HG03103 (cell line): ENCODE data around the gene CEP170B.
"Not testable (repeated sequence)": the region's sequence is repeated elsewhere in the genome, so short reads cannot be mapped to it uniquely, and the experiment has no call there.

Experiments
- ATAC-seq: cut with Tn5 transposase; IDR thresholded peaks from one replicate; pipeline ENCODE4 v1.9.1; 2021; ENCODE audit warnings: low read depth; ENCODE audit not compliant: unreplicated experiment

The CEP170B gene

DNA sequence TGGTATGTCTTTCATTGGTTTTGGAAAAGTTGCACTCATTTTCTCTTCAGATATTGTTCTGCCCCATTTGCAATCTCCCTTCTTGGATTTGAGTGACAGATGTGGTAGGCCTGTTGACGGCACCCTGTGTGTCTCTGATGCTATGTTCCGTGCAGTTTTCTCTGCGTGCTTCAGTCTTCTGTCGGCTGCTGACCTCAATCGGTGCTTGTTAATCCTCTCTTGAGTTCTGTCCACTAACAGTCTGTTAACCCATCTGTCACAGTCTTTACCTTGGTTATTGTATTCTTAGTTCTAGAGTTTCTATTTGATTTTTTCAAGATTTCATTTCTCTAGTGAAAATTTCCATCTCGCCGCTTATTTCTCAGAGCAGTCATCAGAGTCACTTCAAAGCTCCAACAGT is 38.9 kb downstream of the CEP170B start:
- ATAC-seq: no peak

DNA sequence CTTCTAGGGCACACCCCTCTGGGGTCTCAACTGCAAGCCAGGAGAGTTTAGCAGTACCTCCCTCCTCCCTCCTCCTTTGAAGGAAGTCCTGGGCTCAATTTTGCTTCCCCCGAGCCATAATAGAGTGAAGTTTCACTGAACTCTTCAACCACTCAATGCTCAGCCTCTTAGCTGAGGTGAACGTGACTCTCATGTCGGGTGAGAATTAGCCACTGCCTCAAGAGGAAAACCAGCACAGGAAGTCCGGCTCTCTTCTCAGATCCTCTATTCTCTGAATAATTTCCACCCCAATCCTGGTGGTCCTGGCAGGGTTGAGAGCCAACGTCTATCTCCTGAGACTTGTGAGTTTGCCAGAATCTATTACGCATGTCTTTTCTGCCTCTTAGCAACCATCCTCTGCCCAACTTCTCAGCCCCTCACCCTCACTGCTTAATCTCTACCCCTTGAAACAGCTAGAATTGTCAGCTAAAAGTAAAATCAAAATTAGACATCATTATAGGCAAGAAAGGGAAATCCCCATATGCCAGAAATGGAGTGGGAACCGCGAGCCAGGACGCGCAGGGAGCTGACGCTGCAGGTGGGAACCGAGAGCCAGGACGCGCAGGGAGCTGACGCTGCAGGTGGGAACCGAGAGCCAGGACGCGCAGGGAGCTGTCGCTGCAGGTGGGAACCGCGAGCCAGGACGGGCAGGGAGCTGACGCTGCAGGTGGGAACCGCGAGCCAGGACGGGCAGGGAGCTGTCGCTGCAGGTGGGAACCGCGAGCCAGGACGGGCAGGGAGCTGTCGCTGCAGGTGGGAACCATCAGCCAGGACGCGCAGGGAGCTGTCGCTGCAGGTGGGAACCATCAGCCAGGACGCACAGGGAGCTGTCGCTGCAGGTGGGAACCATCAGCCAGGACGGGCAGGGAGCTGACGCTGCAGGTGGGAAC is 39.8 kb downstream of the CEP170B start:
- not testable (repeated sequence) for ATAC-seq

DNA sequence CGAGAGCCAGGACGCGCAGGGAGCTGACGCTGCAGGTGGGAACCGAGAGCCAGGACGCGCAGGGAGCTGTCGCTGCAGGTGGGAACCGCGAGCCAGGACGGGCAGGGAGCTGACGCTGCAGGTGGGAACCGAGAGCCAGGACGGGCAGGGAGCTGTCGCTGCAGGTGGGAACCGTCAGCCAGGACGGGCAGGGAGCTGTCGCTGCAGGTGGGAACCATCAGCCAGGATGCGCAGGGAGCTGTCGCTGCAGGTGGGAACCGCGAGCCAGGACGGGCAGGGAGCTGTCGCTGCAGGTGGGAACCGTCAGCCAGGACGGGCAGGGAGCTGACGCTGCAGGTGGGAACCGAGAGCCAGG is 40.5 kb downstream of the CEP170B start:
- not testable (repeated sequence) for ATAC-seq

DNA sequence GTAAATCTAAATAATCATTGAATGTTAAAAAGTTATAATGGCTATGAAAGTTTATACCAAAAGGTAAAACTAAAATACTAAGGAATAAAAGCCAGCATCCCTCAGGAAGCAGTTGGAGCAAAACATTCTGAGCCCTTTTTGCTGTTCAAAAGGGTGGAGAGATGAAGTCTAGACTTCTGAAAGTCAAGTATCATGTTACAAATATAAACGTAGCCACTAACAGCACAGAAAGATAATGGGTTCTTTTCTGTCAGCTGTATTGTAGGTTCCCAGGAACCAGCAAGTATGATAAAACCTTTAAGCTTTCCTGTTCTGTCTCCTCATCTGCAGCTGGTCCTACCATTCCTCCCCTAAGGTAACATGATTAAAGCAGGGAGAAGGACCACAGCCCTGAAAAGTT is 43.2 kb downstream of the CEP170B start:
- ATAC-seq: no peak

DNA sequence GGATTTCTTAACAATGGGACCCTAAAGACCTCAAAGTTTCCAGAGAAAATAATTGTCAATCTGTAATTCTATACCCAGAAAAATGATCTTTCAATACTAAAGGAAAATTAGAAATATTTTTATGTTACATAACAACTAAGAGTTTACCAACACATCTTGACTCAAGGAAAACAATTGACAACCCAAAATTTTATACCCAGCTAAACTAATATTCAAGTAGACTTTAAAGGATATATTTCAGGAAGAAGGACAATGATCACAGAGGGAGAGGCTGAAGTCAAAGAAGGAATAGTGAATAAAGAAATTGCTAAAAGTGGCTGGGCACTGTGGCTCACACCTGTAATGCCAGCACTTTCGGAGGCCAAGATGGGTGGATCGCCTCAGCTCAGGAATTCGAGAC is 47.0 kb downstream of the CEP170B start:
- no peak for ATAC-seq

DNA sequence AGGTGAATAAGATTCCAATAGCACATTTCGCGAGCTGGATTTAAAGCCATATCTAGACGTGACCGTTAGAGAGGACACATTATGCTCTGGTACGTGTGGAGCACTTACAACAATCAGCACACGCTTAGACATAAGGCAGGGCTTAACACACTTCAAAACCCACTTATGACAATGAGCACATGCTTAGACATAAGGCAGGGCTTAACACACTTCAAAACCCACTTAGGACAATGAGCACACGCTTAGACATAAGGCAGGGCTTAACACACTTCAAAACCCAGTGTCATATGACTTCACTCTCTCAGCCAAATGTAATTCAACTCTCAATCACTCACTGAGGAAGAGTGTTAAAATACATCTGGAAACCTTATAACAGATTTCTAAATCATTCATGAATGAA is 48.4 kb downstream of the CEP170B start:
- no peak for ATAC-seq

DNA sequence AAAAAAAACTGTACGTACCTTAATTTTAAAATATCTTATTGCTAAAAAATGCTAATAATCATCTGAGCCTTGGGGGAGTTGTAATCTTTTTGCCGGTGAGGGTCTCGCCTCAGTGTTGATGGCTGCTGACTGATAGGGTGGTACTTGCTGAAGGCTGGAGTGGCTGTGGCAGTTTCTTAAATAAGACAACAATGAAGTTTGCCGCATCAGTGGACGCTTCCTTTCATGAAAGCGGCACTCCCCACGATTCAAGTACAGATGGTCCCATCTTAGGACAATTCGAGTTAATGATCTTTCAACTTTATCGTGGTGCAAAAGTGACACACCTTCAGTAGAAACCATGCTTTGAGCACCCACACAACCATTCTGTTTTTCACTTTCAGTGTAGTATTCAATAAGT is 52.0 kb downstream of the CEP170B start:
- no peak for ATAC-seq

DNA sequence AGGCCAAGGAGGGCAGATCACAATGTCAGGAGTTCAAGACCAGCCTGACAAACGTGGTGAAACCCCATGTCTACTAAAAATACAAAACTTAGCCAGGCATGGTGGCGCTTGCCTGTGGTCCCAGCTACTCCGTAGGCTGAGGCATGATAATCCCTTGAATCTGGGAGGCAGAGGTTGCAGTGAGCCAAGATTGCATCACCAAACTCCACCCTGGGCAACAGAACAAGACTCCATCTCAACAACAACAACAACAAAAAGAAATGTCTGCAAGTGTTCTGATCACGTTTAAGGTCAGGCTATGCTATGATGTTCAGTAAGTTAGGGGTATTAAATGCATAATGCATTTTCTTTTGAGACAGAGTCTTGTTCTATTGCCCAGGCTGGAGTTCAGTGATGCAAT is 52.9 kb downstream of the CEP170B start:
- ATAC-seq: no peak

DNA sequence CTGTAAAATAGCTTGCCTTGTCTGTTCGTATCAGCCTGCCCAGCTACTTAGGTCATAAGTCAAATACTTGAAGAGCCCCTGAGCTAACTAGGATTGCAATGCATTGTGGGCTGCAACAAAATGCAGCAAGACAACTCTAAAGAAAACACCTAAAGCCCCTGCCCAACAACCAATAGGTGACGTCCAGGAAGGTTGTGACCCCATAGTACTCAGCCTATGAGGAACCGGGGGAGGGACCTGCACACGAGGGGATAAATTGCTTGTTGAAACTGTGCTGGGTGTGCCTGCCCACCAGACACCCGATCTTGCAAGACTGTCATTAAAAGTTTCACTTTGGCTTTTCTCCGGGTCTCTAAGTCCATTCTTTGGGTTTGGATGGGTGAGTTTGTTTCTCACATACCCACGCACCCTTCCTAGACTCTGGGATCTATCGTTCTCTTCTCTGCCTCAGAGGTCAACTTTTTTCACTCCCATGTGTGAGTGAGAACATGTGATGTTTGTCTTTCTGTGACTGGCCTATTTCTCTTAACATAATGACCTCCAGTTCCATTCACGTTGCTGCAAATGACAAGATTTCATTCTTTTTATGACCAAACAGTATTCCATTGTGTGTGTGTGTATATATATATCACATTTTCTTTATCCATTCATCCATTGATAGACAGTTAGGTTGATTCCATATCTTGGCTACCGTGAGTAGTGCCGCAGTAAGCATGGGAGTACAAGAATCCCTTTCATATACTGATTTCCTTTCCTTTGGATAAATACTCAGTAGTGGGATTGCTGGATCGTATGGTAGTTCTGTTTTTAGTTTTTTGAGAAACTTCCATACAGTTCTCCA is 54.3 kb downstream of the CEP170B start:
- not testable (repeated sequence) for ATAC-seq

DNA sequence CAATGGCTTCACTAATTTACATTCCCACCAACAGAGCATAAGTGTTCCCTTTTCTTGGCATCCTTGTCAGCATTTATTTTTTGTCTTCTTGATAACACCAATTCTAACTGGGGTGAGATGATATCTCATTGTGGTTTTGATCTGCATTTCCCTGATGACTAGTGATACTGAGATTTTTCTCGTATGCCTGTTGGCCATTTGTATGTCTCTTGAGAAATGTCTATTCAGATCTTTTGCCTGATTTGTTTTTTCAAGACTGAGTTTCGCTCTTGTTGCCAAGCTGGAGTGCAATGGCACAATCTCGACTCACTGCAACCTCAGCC is 54.9 kb downstream of the CEP170B start:
- no peak for ATAC-seq

DNA sequence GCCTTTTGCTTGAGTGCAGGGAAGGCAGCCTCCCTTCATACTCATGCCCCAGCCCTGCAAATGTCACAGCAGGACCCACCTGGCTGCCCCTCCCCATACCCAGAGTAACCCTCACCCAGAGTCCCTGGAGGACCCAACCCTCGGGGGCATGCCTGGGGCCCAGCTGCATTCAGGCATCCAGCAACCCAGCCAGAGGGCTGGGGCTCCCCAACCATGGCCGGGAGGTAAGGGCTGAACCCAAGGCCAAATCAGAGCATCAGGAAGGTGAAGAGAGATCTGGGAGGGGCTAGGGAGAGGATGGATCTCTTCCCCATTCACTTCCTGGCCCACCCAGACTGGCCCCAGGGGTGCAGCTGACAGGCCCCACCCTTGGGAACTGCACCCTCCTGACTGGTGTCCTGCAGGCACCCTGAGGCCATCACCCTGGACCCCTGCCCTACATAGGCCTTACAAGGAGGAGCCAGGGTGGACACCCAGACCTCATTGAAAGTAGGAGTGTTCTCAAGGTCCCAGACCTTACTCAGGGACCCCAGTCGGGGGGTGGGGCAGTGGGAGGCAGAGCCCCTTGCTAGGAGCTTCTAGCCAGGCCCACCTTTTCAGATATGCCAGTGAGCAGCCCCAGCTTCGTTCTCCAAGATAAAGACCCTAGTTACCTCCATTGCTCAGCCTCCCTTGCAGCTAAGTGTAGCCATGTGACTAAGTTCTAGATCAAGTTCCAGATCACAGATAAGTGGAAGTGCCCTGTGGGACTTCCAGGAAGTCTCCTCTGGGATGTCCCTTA is 58.8 kb downstream of the CEP170B start:
- no peak for ATAC-seq

DNA sequence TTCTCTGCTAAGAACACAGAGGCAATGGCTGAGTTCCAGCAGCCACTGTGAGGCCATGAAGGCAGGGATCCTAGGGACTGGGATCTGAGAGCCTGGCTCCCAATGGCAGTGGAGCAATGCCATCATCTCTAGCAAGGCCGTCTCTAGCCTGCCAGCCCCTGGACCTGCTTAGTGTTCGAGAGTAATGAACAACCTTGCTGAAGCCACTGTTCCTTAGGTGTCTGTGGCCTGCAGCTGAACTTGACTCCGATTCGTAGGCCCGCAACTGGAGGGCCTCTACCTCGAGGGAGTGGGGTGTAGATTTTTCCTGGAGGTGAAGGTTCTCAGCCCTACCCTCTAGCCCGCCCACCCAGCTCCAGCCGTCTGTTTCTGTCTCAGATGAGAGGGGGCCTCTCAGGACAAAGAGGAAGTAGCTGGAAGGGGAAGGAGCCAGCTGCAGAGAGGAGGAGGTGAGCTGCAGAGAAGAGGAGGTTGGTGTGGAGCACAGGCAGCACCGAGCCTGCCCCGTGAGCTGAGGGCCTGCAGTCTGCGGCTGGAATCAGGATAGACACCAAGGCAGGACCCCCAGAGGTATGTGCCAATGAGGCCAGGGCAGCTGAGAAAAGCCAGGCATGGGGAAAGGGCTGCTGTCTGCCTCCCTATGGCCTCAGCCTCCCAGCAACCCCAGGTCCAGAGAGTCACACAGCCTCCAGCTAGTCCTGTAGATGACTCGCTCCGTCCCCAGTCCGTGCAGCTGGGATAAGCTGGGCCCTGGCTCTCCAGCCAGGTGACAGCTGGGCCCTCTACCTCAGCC is 59.5 kb downstream of the CEP170B start, which contains the start of gene PLD4:
Gene PLD4, plus strand, starts transcription at position 459 of the 793 bp plus-strand sequence. CDS start 2,262 bp downstream, outside the sequence.
- ATAC-seq: no peak

DNA sequence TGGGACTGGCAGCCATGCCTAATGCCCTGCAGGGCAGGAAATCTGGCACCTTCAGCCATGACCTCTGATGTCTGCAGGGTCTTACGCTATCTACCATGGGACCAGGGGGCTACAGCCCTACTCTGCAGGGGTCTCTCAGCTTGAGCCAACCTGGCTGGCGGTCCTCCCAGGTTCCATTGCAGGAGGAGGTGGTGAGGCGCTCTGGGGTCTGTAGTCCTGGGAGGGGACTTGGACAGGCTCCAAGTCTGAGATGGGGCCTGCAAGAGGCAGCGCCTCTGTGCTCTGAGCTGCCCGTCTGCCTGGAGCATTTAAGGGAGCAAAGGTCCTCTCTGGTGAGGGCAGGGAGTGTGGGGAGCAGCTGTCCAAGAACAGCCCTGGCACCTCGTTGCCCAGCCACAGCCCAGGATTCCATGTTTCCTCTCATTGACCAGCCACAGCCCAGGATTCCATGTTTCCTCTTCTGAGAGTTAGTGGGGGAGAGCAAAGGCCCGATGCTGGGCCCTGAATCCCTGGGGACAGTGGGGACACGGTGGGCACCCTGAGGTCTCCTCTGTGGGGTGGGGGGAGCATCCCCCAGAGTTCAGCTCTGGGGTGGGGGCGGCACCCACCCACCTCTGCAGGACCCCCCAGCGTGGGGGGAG is 60.3 kb downstream of the CEP170B start:
- ATAC-seq: no peak

DNA sequence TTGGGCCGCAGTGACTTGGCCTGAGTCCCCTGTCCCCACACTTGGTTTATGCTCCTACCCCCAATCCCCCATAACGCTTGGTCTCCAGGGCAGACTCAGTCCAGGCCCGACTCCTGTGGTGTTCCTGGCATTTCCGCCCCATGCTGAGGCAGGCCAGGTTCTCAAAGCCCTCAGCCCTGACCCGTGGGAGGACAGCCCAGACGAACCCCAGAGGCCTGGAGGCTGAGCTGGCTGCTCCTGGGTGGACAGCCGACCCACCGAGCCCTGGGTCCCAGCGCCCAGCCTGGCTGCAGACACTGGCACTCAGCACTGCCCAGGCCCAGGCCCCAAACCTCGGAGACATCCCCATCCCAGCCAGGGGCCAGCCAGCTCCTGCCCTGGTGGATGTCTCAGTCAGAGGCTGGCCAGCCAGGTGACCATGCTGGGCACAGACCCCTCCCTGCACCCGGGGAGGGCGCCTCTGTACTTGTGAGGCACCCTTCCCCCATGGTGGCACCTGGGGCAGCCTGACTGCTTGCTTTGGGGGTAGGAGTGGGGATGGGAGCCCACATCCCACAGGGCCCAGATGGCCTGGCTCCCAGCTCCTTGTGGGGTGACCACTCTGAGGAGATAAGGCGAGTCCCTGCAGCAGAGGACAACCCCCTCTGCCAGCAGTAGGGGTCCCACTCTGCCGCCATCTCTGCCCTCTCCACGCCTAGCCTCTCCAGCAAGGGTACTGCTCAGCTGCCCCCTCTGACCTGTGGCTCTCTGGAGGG is 61.0 kb downstream of the CEP170B start:
- ATAC-seq: no peak

DNA sequence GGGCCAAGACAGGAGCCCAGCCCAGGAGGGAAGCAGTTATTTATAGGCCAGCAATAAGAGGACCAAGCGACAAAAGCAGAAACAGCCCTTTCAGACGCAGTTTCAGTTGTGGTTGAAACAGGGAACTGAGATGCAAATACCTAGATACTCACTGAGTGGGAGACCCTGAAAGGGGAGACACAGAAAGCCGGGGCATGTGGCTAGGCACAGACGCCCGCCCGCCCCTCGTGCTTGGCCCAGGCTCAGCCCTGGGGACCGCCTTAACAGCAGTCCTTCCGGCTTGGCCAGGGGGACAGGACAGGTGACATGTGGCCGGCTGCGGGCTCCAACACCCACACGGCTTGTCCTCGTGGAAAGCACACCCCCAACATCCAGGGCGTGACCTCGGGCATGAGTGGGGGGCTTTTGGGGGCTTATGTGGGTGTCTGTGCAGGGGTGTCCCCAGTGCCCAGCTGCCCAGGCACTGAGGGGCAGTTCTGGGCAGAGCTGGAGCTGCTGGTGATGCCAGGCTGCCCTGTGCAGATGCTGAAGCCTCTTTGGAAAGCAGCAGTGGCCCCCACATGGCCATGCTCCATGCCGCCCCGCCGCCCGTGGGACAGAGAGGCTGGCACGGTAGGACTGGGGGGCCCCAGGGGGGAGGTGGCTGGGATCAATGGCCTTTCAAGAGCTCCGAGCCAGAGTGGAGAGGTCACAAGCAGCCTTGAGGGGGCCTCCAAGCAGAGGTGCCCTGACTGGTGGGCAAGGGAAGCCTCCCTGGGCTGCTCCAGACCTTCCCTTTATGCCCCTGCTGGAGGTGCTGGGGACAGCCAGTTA is 61.8 kb downstream of the CEP170B start:
- ATAC-seq: peak; percentile 74

DNA sequence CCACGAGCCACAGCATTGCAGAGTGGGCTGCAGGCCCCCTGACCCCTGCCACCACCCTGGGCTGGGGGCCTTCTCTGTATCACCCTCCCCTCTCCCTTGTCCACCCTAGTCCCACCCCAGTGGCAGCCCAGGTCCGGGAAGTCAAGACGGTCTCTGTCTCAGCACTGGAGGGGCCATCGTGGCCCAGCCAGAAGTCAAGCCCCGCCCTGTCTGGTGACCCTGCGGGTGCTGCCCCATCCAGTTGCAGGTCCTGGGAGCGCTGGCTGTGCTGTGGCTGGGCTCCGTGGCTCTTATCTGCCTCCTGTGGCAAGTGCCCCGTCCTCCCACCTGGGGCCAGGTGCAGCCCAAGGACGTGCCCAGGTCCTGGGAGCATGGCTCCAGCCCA is 62.4 kb downstream of the CEP170B start:
- no peak for ATAC-seq

DNA sequence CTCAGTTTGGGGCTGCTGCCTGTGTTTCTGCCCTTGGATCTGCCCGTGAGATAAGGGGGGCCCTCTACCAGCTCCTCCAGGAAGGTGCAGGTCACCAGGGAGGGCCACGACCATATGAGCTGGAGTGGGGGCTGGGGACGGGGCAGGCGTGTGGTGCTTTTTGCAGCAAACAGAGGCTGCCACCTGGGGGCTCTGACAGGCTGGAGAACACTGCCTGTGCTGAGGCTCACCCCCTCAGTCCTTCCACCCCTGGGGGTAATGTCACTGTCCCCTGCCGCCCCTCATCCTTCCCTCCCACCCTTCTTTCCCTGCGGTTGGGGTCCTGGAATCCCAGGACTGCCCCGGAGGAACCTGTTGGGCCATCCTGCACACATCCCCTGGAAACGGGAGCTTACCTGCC is 62.8 kb downstream of the CEP170B start:
- no peak for ATAC-seq
